NCI-H446 (cell line): ENCODE measurements around the gene POLR2A.

Experiments
- DNase-seq, 2 experiments: peaks; one replicate each; lab custom pipeline; 2025; lab: John Stamatoyannopoulos, UW

Gene POLR2A

GRCh38 chr17:7484067-7484918 is at the start of gene POLR2A:
POLR2A (plus strand) TSS chr17:7484366.
- peak; percentile 98 for DNase-seq

GRCh38 chr17:7435676-7436555 is 48.2 kb upstream of the POLR2A start:
- DNase-seq = peak in 1 of 2 experiments; percentile 34

- DNase-seq = peak; percentile 28 to 81
Measured at GRCh38 chr17:7436556-7437368, 47.4 kb upstream of the POLR2A start.

GRCh38 chr17:7437369-7437863 is 46.8 kb upstream of the POLR2A start:
- no peak for DNase-seq

GRCh38 chr17:7437950-7438614 is 46.1 kb upstream of the POLR2A start:
- DNase-seq = no peak

GRCh38 chr17:7438656-7439460 is 45.3 kb upstream of the POLR2A start:
- DNase-seq = no peak

- DNase-seq = no peak
Measured at GRCh38 chr17:7439462-7440112, 44.6 kb upstream of the POLR2A start, which contains the start of gene FGF11. FGF11 (plus strand) TSS chr17:7439512; CDS start chr17:7439621, 109 bp downstream.

- peak; percentile 57 to 72 for DNase-seq
Measured at GRCh38 chr17:7440113-7440833, 43.9 kb upstream of the POLR2A start.

- peak in 1 of 2 experiments; percentile 67 for DNase-seq
Measured at GRCh38 chr17:7440834-7441195, 43.4 kb upstream of the POLR2A start.

GRCh38 chr17:7441266-7441665 is 42.9 kb upstream of the POLR2A start:
- no peak for DNase-seq

GRCh38 chr17:7442142-7442541 is 42.0 kb upstream of the POLR2A start:
- DNase-seq = no peak

GRCh38 chr17:7443499-7444485 is 40.4 kb upstream of the POLR2A start:
- DNase-seq = no peak

GRCh38 chr17:7444682-7445618 is 39.2 kb upstream of the POLR2A start, which contains the start of gene CHRNB1:
CHRNB1 (plus strand) TSS chr17:7445061; CDS start chr17:7445128, 67 bp downstream.
- peak in 1 of 2 experiments; percentile 45 for DNase-seq

- DNase-seq = no peak
Measured at GRCh38 chr17:7445619-7445968, 38.6 kb upstream of the POLR2A start.

- no peak for DNase-seq
Measured at GRCh38 chr17:7448461-7448860, 35.7 kb upstream of the POLR2A start.

GRCh38 chr17:7459961-7460545 is 24.1 kb upstream of the POLR2A start:
- DNase-seq = no peak
